ENCODE measurements around the gene TYRP1.

TYRP1 gene

DNA sequence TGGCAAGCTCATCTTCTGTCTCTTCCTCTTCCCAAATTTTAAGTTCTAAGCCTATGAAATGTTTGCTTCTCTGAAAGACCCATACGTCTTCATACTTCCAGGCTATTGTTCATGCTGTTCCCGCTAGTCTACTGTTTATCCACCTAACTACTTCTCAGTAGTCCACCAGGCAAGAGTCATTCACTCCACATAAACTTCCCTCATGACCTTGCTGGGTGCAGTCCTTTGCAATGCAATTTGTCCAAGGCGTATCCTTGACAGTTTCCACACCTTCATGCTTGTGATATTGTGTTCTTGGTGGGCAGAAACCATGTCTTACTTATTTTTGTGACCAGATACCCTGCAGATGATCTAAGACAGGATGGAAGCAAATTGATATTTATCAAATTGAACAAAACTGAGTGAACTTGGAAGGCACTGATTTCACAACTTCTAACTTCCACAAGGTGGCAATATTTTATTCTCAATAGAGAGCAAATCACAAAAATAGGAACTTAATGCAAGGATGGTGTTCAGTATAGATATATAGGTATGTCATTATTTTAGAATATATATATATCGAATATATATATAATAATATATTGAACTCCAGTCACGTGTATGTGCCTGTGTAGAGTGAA, 30.3 kb downstream of the TYRP1 start:
- H3K36me3 ChIP-seq (ENCODE audit: control insufficient read depth, low read length): no peaks in the 10 kb centered on the region
- no peaks in the 10 kb centered on the region for H3K9me3 ChIP-seq (ENCODE audit: control insufficient read depth, insufficient read depth, low read length)
- no peaks in the 10 kb centered on the region for H3K9me2 ChIP-seq (replicated peaks; ENCODE audit: control insufficient read depth, low read length)
- no peak overlapping the region for H3K4me3 ChIP-seq (ENCODE audit: low read length)
- H3K27me3 ChIP-seq (ENCODE audit: control insufficient read depth, low read length): no peaks in the 10 kb centered on the region
- H3K4me2 ChIP-seq (ENCODE audit: low read length): no peak overlapping the region
- H3K27ac ChIP-seq (ENCODE audit: low read depth, low read length): no peak overlapping the region
- H4K20me1 ChIP-seq (ENCODE audit: control insufficient read depth, insufficient read depth, low read depth, low read length): no peaks in the 10 kb centered on the region
- TF ChIP-seq EZH2phosphoT487 (IDR thresholded peaks at IDR 0.05; ENCODE audit: borderline replicate concordance, low read length) (no peak), CTCF (IDR thresholded peaks at IDR 0.05; ENCODE audit: low read depth, low read length, poor library complexity, severe bottlenecking) (peak; percentile 40)
- no peaks in the 10 kb centered on the region for H3F3A ChIP-seq (ENCODE audit: control insufficient read depth, insufficient read depth)
- H3K79me2 ChIP-seq (ENCODE audit: control insufficient read depth, low read length): no peaks in the 10 kb centered on the region
- no peaks in the 10 kb centered on the region for H3K4me1 ChIP-seq (ENCODE audit: control insufficient read depth, low read length)

DNA sequence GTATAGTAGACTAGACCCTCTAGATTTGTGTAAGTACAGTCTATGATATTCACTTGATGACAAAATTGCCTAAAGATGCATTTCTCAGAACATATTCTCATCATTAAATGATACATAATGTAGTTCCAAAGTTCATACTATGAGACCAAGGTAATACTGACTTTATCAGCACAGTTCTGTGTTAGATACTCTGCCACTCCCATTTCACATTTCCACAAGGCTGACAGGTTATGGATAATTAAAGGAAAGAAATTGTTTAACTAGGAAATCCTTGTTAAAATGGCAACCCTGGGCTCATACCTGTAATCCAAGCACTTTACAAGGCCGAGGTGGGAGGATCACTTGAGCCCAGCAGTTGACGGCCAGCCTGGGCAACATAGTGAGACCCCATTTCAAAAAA, 33.6 kb downstream of the TYRP1 start:
- Histone ChIP-seq H3K36me3 (ENCODE audit: control insufficient read depth, low read length) (no peaks in the 10 kb centered on the region), H3K27ac (ENCODE audit: low read depth, low read length) (no peak overlapping the region), H3K4me1 (ENCODE audit: control insufficient read depth, low read length) (no peaks in the 10 kb centered on the region), H3F3A (ENCODE audit: control insufficient read depth, insufficient read depth) (no peaks in the 10 kb centered on the region), H3K4me2 (ENCODE audit: low read length) (no peak overlapping the region), H4K20me1 (ENCODE audit: control insufficient read depth, insufficient read depth, low read depth, low read length) (no peaks in the 10 kb centered on the region), H3K79me2 (ENCODE audit: control insufficient read depth, low read length) (no peaks in the 10 kb centered on the region), H3K4me3 (ENCODE audit: low read length) (no peak overlapping the region), H3K9me2 (replicated peaks; ENCODE audit: control insufficient read depth, low read length) (no peaks in the 10 kb centered on the region), H3K27me3 (ENCODE audit: control insufficient read depth, low read length) (no peaks in the 10 kb centered on the region), H3K9me3 (ENCODE audit: control insufficient read depth, insufficient read depth, low read length) (no peaks in the 10 kb centered on the region)
- TF ChIP-seq EZH2phosphoT487 (IDR thresholded peaks at IDR 0.05; ENCODE audit: borderline replicate concordance, low read length) (no peak), CTCF (IDR thresholded peaks at IDR 0.05; ENCODE audit: low read depth, low read length, poor library complexity, severe bottlenecking) (no peak)

DNA sequence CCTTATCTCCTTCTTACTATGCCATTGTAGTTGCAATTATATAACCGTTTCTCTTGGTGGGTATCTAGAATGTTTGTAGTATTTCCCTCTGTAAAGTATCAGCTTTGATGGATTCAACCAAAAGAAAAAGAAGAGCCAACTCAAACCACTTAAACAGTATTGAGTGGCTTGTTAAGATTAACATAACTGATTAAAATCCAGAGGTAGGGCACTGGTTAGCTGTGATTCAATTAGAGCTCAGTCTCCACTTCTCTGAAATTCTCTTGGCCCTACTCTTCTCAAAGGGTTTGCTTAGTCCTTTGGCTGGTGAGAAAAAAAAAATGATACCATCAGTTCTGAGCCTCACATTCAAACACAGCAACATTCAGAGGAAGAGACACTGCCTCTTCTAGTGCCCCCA, 37.0 kb downstream of the TYRP1 start:
- Histone ChIP-seq H3K4me3 (ENCODE audit: low read length) (no peak overlapping the region), H4K20me1 (ENCODE audit: control insufficient read depth, insufficient read depth, low read depth, low read length) (no peaks in the 10 kb centered on the region), H3F3A (ENCODE audit: control insufficient read depth, insufficient read depth) (no peaks in the 10 kb centered on the region), H3K27ac (ENCODE audit: low read depth, low read length) (no peak overlapping the region), H3K4me1 (ENCODE audit: control insufficient read depth, low read length) (no peaks in the 10 kb centered on the region), H3K9me2 (replicated peaks; ENCODE audit: control insufficient read depth, low read length) (no peaks in the 10 kb centered on the region), H3K4me2 (ENCODE audit: low read length) (no peak overlapping the region), H3K79me2 (ENCODE audit: control insufficient read depth, low read length) (no peaks in the 10 kb centered on the region), H3K27me3 (ENCODE audit: control insufficient read depth, low read length) (no peaks in the 10 kb centered on the region), H3K36me3 (ENCODE audit: control insufficient read depth, low read length) (no peaks in the 10 kb centered on the region), H3K9me3 (ENCODE audit: control insufficient read depth, insufficient read depth, low read length) (no peaks in the 10 kb centered on the region)
- TF ChIP-seq EZH2phosphoT487 (IDR thresholded peaks at IDR 0.05; ENCODE audit: borderline replicate concordance, low read length) (no peak), CTCF (IDR thresholded peaks at IDR 0.05; ENCODE audit: low read depth, low read length, poor library complexity, severe bottlenecking) (no peak)
